A549 (cell line): ENCODE data around the gene LLGL2. TPM values are rescaled to one million over a fixed set of nuclear protein-coding genes. Genes with fewer than 3 reads are reported as not detected.
A peak's percentile ranks its signal among the peaks of the same experiment; 100 is the strongest.

ENCODE experiments used
- ATAC-seq, 2 experiments: fragments of 200-7000 bp in 1 of 2; fragments of >200 bp in 1 of 2; cut with Nextera tagmentation in 1 of 2; cut with Tn5 transposase in 1 of 2; 3 replicates each; pipeline versions ENCODE4 v1.8.0 to v1.9.1; 2018 to 2020; ENCODE audit warnings: mild to moderate bottlenecking in 1 of 2, moderate library complexity in 1 of 2
- CTCF ChIA-PET: fragments of 300-600 bp; sonication (Branson Sonifier 250); formaldehyde crosslinking; extraction: SDS; loops from one replicate; lab custom pipeline; 2021; ENCODE audit warnings: antibody characterized with exemption, inconsistent platforms; lab: Yijun Ruan, JAX
- POLR2A ChIA-PET: fragments of 350-600 bp; formaldehyde crosslinking; extraction: SDS; loops from one replicate; lab custom pipeline; 2021; ENCODE audit warnings: antibody characterized with exemption, inconsistent platforms; lab: Yijun Ruan, JAX
- DNase-seq, 2 experiments: peaks; one replicate each; pipeline versions ENCODE4 v3.0.0 to v3.0.0-alpha.2; 2011 to 2016; ENCODE audit warnings: low read depth in 1 of 2, low spot score in 1 of 2
- FAIRE-seq: peaks from 2 replicates; lab custom pipeline; 2011; peaks lifted over from hg19 to GRCh38; lab: Jason Lieb, UNC
- H3K27ac ChIP-seq, 2 experiments: fragments of >200 bp; sonication (Bioruptor Twin); formaldehyde crosslinking; 3 replicates each; pipeline ENCODE4 v1.5.1; 2016 to 2017
- H3K4me1 ChIP-seq: fragments of >200 bp; sonication (Bioruptor Twin); formaldehyde crosslinking; 3 replicates; pipeline ENCODE4 v1.6.1; 2016
- H3K4me2 ChIP-seq: fragments of >200 bp; sonication (Bioruptor Twin); formaldehyde crosslinking; 3 replicates; pipeline ENCODE4 v1.6.1; 2016
- H3K4me3 ChIP-seq: fragments of >200 bp; sonication (Bioruptor Twin); formaldehyde crosslinking; 3 replicates; pipeline ENCODE4 v1.5.1; 2016
- H3K9me3 ChIP-seq: fragments of >200 bp; sonication (Bioruptor Twin); formaldehyde crosslinking; 3 replicates; pipeline ENCODE4 v1.6.1; 2016
- BCL3 ChIP-seq: fragments of >200 bp; sonication (Bioruptor Twin); formaldehyde crosslinking; IDR thresholded peaks from 3 replicates; pipeline ENCODE4 v1.6.1; 2016
- CEBPB ChIP-seq, 2 experiments: fragments of >200 bp in 1 of 2; sonication (Bioruptor Twin) in 1 of 2; formaldehyde crosslinking in 1 of 2; IDR thresholded peaks; 2 replicates each; pipeline ENCODE4 v1.6.1; 2012 to 2016
- EHF ChIP-seq: fragments of 250-450 bp; sonication (Bioruptor Pico); IDR thresholded peaks from 2 replicates; pipeline ENCODE4 v1.5.0; 2020; ENCODE audit warnings: mild to moderate bottlenecking
- HOXB13 ChIP-seq: fragments of 250-450 bp; sonication (Bioruptor Pico); IDR thresholded peaks from 2 replicates; pipeline ENCODE4 v1.5.0; 2020; ENCODE audit warnings: low read depth, mild to moderate bottlenecking, moderate library complexity
- HOXB5 ChIP-seq: fragments of 250-450 bp; sonication (Bioruptor Pico); IDR thresholded peaks from 2 replicates; pipeline ENCODE4 v1.5.0; 2020; ENCODE audit warnings: mild to moderate bottlenecking, moderate library complexity
- JUNB ChIP-seq: fragments of >200 bp; sonication (Bioruptor Twin); formaldehyde crosslinking; IDR thresholded peaks from 2 replicates; pipeline ENCODE4 v1.6.1; 2016
- MAFK ChIP-seq: fragments of 450-650 bp; IDR thresholded peaks from 2 replicates; pipeline ENCODE4 v1.6.1; 2014; ENCODE audit not compliant: partially characterized antibody
- PHF8 ChIP-seq: fragments of 200-600 bp; sonication (generic); IDR thresholded peaks from 2 replicates; pipeline ENCODE4 v1.6.1; 2016; ENCODE audit warnings: low read depth, mild to moderate bottlenecking, antibody characterized with exemption, moderate library complexity, borderline replicate concordance
- SMC3 ChIP-seq: fragments of >200 bp; sonication (Bioruptor Twin); formaldehyde crosslinking; IDR thresholded peaks from 3 replicates; pipeline ENCODE4 v1.6.1; 2018; ENCODE audit warnings: inconsistent platforms
- ZFP36 ChIP-seq: fragments of 450-650 bp; IDR thresholded peaks from 2 replicates; pipeline ENCODE4 v1.6.1; 2014; ENCODE audit warnings: borderline replicate concordance; ENCODE audit not compliant: partially characterized antibody
- WGBS: methylation state at CpG from one replicate; pipeline ENCODE4 v1.1.6; 2017; ENCODE audit errors: missing lambda C conversion rate; 5-methylcytosine and 5-hydroxymethylcytosine counted together
- polyA plus RNA-seq, 4 experiments: library from polyadenylated mRNA; depleted of rRNA in 3 of 4; stranded (reverse); fragments of >200 nt; fragmentation: RNase III in 1 of 4; extraction: RNeasy Plus Mini Kit Qiagen cat#74134 plus additional on column Dnase treatment in 1 of 4; gene quantifications; 2 replicates in 3 of 4; 3 replicates in 1 of 4; pipeline ENCODE4 v1.2.3, GENCODE V29; 2011 to 2017
- TF ChIP-seq, protein P1 (sequence below): fragments of >200 bp; sonication (Bioruptor Twin); formaldehyde crosslinking; IDR thresholded peaks from 3 replicates; pipeline ENCODE4 v1.5.1; 2016
- TF ChIP-seq, protein P2 (sequence below): fragments of 150-350 bp; IDR thresholded peaks from 2 replicates; pipeline ENCODE4 v1.6.1; 2014; ENCODE audit warnings: low read depth, mild to moderate bottlenecking, low read length
- TF ChIP-seq, protein P3 (sequence below): IDR thresholded peaks from 2 replicates; pipeline ENCODE4 v1.6.1; 2012; ENCODE audit warnings: low read depth, borderline replicate concordance
- TF ChIP-seq, protein P4 (sequence below): IDR thresholded peaks from 2 replicates; pipeline ENCODE4 v1.6.1; 2012

LLGL2 gene
- polyA plus RNA-seq, 2 of the 4 experiments (the other 2 are of a cell fraction) = 18.9 to 35.0 TPM

DNA sequence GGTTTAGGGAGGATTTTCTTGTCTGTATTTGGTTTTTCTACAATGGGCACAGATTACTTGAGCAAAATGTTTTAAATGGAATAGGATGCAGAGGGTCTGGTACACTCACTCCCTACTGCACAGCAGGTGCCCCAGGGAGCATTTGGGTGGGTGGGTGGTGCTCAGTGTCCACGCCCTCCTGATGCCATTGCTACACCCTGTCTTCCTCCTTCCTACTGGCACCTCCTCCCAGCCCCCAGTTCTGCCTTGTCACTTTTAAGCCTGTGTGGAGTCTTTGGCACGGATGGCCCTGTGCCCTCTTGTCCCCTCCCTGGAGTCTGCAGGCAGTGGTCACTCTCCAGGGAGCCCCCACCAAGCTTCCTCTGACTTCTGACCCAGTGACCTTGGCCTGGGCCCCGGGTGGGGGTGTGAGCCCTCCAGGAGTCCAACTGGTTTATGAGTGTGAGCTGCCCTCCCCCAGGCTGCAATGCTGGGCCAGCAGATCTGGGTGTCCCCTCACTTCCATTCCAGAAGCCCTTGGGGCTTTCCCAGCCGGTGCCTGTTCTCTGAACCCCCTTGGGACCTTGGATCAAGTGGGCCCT lies 15.5 kb downstream of the LLGL2 start:
- H3K9me3 ChIP-seq = no peaks in the 10 kb centered on the region
- peaks cover 18% of the 10 kb centered on the region for H3K4me1 ChIP-seq
- ChIA-PET CTCF (interaction anchor here (0.8 kb wide), 1 partner anchor 60 kb away, joined by 3 read pairs; no protein-coding TSS in a partner anchor), POLR2A (no interaction called here)
- FAIRE-seq = no peak
- WGBS = 82% methylated on average over 3 of the region's 4 CpGs
- H3K4me2 ChIP-seq = no peak overlapping the region
- no peak for ATAC-seq
- no peak for DNase-seq
- TF ChIP-seq ZFP36 = no peak
- TF ChIP-seq, protein P1, sequence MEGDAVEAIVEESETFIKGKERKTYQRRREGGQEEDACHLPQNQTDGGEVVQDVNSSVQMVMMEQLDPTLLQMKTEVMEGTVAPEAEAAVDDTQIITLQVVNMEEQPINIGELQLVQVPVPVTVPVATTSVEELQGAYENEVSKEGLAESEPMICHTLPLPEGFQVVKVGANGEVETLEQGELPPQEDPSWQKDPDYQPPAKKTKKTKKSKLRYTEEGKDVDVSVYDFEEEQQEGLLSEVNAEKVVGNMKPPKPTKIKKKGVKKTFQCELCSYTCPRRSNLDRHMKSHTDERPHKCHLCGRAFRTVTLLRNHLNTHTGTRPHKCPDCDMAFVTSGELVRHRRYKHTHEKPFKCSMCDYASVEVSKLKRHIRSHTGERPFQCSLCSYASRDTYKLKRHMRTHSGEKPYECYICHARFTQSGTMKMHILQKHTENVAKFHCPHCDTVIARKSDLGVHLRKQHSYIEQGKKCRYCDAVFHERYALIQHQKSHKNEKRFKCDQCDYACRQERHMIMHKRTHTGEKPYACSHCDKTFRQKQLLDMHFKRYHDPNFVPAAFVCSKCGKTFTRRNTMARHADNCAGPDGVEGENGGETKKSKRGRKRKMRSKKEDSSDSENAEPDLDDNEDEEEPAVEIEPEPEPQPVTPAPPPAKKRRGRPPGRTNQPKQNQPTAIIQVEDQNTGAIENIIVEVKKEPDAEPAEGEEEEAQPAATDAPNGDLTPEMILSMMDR = no peak
- TF ChIP-seq EHF = no peak
- no peak for TF ChIP-seq MAFK
- TF ChIP-seq BCL3 = no peak
- TF ChIP-seq, protein P2, sequence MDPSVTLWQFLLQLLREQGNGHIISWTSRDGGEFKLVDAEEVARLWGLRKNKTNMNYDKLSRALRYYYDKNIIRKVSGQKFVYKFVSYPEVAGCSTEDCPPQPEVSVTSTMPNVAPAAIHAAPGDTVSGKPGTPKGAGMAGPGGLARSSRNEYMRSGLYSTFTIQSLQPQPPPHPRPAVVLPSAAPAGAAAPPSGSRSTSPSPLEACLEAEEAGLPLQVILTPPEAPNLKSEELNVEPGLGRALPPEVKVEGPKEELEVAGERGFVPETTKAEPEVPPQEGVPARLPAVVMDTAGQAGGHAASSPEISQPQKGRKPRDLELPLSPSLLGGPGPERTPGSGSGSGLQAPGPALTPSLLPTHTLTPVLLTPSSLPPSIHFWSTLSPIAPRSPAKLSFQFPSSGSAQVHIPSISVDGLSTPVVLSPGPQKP = no peak
- TF ChIP-seq, protein P3, sequence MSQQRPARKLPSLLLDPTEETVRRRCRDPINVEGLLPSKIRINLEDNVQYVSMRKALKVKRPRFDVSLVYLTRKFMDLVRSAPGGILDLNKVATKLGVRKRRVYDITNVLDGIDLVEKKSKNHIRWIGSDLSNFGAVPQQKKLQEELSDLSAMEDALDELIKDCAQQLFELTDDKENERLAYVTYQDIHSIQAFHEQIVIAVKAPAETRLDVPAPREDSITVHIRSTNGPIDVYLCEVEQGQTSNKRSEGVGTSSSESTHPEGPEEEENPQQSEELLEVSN = no peak
- TF ChIP-seq, protein P4, sequence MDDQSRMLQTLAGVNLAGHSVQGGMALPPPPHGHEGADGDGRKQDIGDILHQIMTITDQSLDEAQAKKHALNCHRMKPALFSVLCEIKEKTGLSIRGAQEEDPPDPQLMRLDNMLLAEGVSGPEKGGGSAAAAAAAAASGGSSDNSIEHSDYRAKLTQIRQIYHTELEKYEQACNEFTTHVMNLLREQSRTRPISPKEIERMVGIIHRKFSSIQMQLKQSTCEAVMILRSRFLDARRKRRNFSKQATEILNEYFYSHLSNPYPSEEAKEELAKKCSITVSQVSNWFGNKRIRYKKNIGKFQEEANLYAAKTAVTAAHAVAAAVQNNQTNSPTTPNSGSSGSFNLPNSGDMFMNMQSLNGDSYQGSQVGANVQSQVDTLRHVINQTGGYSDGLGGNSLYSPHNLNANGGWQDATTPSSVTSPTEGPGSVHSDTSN = no peak
- no peak for TF ChIP-seq HOXB13 (CRISPR knock-in tag)
- TF ChIP-seq PHF8 = no peak
- TF ChIP-seq HOXB5 = no peak
- TF ChIP-seq SMC3 = no peak
- H3K4me3 ChIP-seq = no peak overlapping the region
- H3K27ac ChIP-seq = peak overlapping the region in 1 of 2 experiments; percentile 68; a peak in 3 of 6 replicates

DNA sequence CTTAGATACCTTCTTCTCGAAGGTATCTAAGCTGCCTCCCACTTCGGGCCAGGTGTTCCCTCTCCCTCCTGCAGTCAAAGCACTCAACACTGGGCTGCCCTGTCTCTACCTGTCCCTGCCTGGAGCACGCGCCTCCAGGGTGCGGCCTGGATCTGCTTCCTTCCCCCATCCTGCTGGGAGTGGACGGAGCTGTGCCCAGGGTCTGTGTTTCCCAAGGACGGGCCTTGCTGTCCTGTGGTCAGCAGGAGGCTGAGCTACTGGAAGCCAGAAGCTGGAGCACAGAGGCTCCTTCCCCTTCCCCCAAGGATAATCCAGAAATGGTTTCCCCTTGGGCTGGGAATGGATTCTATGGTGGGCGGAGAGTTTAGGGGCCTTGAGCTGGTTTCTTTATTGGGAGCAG lies 16.7 kb downstream of the LLGL2 start:
- FAIRE-seq (no peak), ATAC-seq (no peak), DNase-seq (no peak)
- Histone ChIP-seq H3K4me3 (no peak overlapping the region), H3K27ac (no peak overlapping the region), H3K4me2 (no peak overlapping the region), H3K4me1 (peaks cover 18% of the 10 kb centered on the region), H3K9me3 (no peaks in the 10 kb centered on the region)
- 89% methylated on average over 8 of the region's 8 CpGs for WGBS
- CTCF ChIA-PET = interaction anchor here (0.6 to 1.8 kb wide), 12 partner anchors 13 to 233 kb away, joined by 3 to 8 read pairs (median 3); partner anchors contain the start of genes LLGL2, SMIM5 and TSEN54
- TF ChIP-seq JUNB (no peak), EHF (no peak), CEBPB (IDR thresholded peaks at IDR 0.05) (no peak)
- POLR2A ChIA-PET = no interaction called here

DNA sequence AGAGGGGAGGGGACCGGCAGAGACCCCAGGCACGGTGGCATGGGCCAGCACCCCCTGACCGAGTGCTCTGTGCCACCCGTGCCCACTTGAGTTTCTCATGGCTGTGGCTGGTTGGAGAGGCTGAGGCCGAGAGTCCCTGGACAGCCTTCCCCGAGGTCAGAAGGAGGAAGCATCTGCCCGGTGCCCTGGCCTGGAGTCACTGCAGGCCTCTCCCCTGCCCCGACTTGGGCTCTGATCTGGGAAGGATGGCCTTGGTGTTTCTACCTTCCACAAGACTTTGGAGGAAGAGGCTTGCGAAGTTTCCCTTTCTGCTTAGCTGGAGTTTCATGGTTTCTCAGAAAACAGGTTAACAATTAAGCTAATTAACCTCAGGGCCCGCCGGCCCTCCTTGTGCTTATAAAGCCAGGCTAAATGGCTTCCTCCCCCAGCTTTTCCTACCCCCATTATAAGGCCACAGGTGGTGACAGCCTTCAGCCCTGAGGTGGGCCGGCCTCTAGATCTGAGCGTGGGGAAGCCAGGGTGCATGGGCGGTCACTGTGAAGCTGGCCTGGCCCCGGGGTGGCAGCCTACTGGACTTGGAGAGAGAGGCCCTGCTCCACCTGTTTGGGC lies 17.3 kb downstream of the LLGL2 start:
- WGBS = 88% methylated on average over 14 of the region's 15 CpGs
- no peak for ATAC-seq
- Histone ChIP-seq H3K9me3 (no peaks in the 10 kb centered on the region), H3K4me2 (no peak overlapping the region), H3K4me1 (peaks cover 18% of the 10 kb centered on the region), H3K27ac (0 out of 6 replicates have a peak overlapping the region, but pooled peaks of 1 of the 2 experiments have one; percentile 11), H3K4me3 (no peak overlapping the region)
- DNase-seq = no peak
- TF ChIP-seq JUNB = no peak
- FAIRE-seq = no peak
- POLR2A ChIA-PET = no interaction called here
- CTCF ChIA-PET = interaction anchor here (0.5 to 1.8 kb wide), 12 partner anchors 10 to 132 kb away, joined by 3 to 8 read pairs (median 3); partner anchors contain the start of genes LLGL2, SMIM5 and TSEN54
